HEK293 (cell line): ENCODE results near the gene DST.

Source experiments
- FEZF1 ChIP-seq: fragments of 450-650 bp; formaldehyde crosslinking; IDR thresholded peaks from 2 replicates; pipeline ENCODE4 v1.5.1; 2016; ENCODE audit warnings: missing biosample characterization, missing genetic modification characterization
- GLIS1 ChIP-seq: fragments of 450-650 bp; formaldehyde crosslinking; IDR thresholded peaks from 2 replicates; pipeline ENCODE4 v1.5.1; 2016; ENCODE audit warnings: missing biosample characterization, missing genetic modification characterization
- KLF9 ChIP-seq: fragments of 450-650 bp; formaldehyde crosslinking; IDR thresholded peaks from 2 replicates; pipeline ENCODE4 v1.5.1; 2016; ENCODE audit warnings: missing biosample characterization, missing genetic modification characterization, low read depth
- PRDM1 ChIP-seq: fragments of 450-650 bp; formaldehyde crosslinking; IDR thresholded peaks from 2 replicates; pipeline ENCODE4; 2016; ENCODE audit warnings: missing biosample characterization, missing genetic modification characterization
- RBAK ChIP-seq: fragments of 450-650 bp; formaldehyde crosslinking; IDR thresholded peaks from 2 replicates; pipeline ENCODE4 v1.5.1; 2016; ENCODE audit warnings: missing biosample characterization, missing genetic modification characterization
- SP3 ChIP-seq: fragments of 450-650 bp; formaldehyde crosslinking; IDR thresholded peaks from 2 replicates; pipeline ENCODE4 v1.5.1; 2016; ENCODE audit warnings: missing biosample characterization, missing genetic modification characterization
- WT1 ChIP-seq: fragments of 450-650 bp; formaldehyde crosslinking; IDR thresholded peaks from 2 replicates; pipeline ENCODE4 v1.5.1; 2016; ENCODE audit warnings: missing biosample characterization, missing genetic modification characterization
- YY2 ChIP-seq: fragments of 450-650 bp; formaldehyde crosslinking; IDR thresholded peaks from 2 replicates; pipeline ENCODE4 v1.5.1; 2016; ENCODE audit warnings: missing biosample characterization, missing genetic modification characterization
- ZBTB17 ChIP-seq: fragments of 450-650 bp; formaldehyde crosslinking; IDR thresholded peaks from 2 replicates; pipeline ENCODE4 v1.5.1; 2016; ENCODE audit warnings: missing biosample characterization, missing genetic modification characterization
- ZNF140 ChIP-seq: fragments of 450-650 bp; formaldehyde crosslinking; IDR thresholded peaks from 2 replicates; pipeline ENCODE4 v1.5.1; 2016; ENCODE audit warnings: missing biosample characterization, missing genetic modification characterization
- ZNF146 ChIP-seq: fragments of 450-650 bp; formaldehyde crosslinking; IDR thresholded peaks from 2 replicates; pipeline ENCODE4 v1.5.1; 2016; ENCODE audit warnings: missing biosample characterization, missing genetic modification characterization
- ZNF157 ChIP-seq: fragments of 450-650 bp; formaldehyde crosslinking; IDR thresholded peaks from 2 replicates; pipeline ENCODE4 v1.5.1; 2016; ENCODE audit warnings: missing biosample characterization, missing genetic modification characterization
- ZNF266 ChIP-seq: fragments of 450-650 bp; formaldehyde crosslinking; IDR thresholded peaks from 2 replicates; pipeline ENCODE4 v1.5.1; 2016; ENCODE audit warnings: missing biosample characterization, missing genetic modification characterization, low read depth
- ZNF311 ChIP-seq: fragments of 450-650 bp; formaldehyde crosslinking; IDR thresholded peaks from 2 replicates; pipeline ENCODE4 v1.5.1; 2017; ENCODE audit warnings: missing biosample characterization, missing genetic modification characterization, borderline replicate concordance
- ZNF341 ChIP-seq: fragments of 450-650 bp; formaldehyde crosslinking; IDR thresholded peaks from 2 replicates; pipeline ENCODE4; 2016; ENCODE audit warnings: low read depth, missing biosample characterization, missing genetic modification characterization
- ZNF473 ChIP-seq: fragments of 450-650 bp; formaldehyde crosslinking; IDR thresholded peaks from 2 replicates; pipeline ENCODE4 v1.5.1; 2017; ENCODE audit warnings: missing biosample characterization, missing genetic modification characterization
- ZNF555 ChIP-seq: fragments of 450-650 bp; formaldehyde crosslinking; conservative IDR thresholded peaks from 2 replicates; pipeline ENCODE4 v1.5.1; 2017; ENCODE audit warnings: missing biosample characterization, mild to moderate bottlenecking, missing genetic modification characterization, inconsistent platforms
- ZNF560 ChIP-seq: fragments of 450-650 bp; formaldehyde crosslinking; IDR thresholded peaks from 2 replicates; pipeline ENCODE4 v1.5.1; 2017; ENCODE audit warnings: missing biosample characterization, missing genetic modification characterization, borderline replicate concordance
- ZNF561 ChIP-seq: fragments of 450-650 bp; IDR thresholded peaks from 2 replicates; pipeline ENCODE4 v1.5.1; 2018; ENCODE audit warnings: missing biosample characterization, missing genetic modification characterization, borderline replicate concordance
- ZNF610 ChIP-seq: fragments of 450-650 bp; formaldehyde crosslinking; IDR thresholded peaks from 2 replicates; pipeline ENCODE4 v1.5.1; 2016; ENCODE audit warnings: missing biosample characterization, missing genetic modification characterization, borderline replicate concordance
- ZNF677 ChIP-seq: fragments of 450-650 bp; IDR thresholded peaks from 2 replicates; pipeline ENCODE4 v1.5.0; 2018; ENCODE audit warnings: missing biosample characterization, mild to moderate bottlenecking, missing genetic modification characterization, moderate library complexity
- ZNF76 ChIP-seq: fragments of 450-650 bp; formaldehyde crosslinking; IDR thresholded peaks from 2 replicates; pipeline ENCODE4; 2016; ENCODE audit warnings: low read depth, missing biosample characterization, missing genetic modification characterization, borderline replicate concordance
- ZNF791 ChIP-seq: fragments of 450-650 bp; formaldehyde crosslinking; IDR thresholded peaks from 2 replicates; pipeline ENCODE4 v1.5.1; 2016; ENCODE audit warnings: missing biosample characterization, missing genetic modification characterization
- ZSCAN23 ChIP-seq: fragments of 450-650 bp; formaldehyde crosslinking; IDR thresholded peaks from 2 replicates; pipeline ENCODE4 v1.5.1; 2016; ENCODE audit warnings: missing biosample characterization, missing genetic modification characterization
- ZSCAN30 ChIP-seq: fragments of 450-650 bp; IDR thresholded peaks from 2 replicates; pipeline ENCODE4 v1.5.1; 2018; ENCODE audit warnings: missing biosample characterization, mild to moderate bottlenecking, missing genetic modification characterization, moderate library complexity
- TF ChIP-seq, protein P1 (sequence below): fragments of 450-650 bp; formaldehyde crosslinking; IDR thresholded peaks from 2 replicates; pipeline ENCODE4 v1.5.1; 2016; ENCODE audit warnings: missing biosample characterization, missing genetic modification characterization
- TF ChIP-seq, protein P2 (sequence below): fragments of 450-650 bp; formaldehyde crosslinking; IDR thresholded peaks from 2 replicates; pipeline ENCODE4 v1.5.1; 2016; ENCODE audit warnings: missing biosample characterization, missing genetic modification characterization, borderline replicate concordance
- TF ChIP-seq, protein P3 (sequence below): fragments of 450-650 bp; formaldehyde crosslinking; IDR thresholded peaks from 2 replicates; pipeline ENCODE4 v1.5.1; 2016; ENCODE audit warnings: missing biosample characterization, missing genetic modification characterization
- TF ChIP-seq, protein P4 (sequence below): fragments of 450-650 bp; formaldehyde crosslinking; IDR thresholded peaks from 2 replicates; pipeline ENCODE4 v1.5.1; 2016; ENCODE audit warnings: missing biosample characterization, missing genetic modification characterization

Gene DST

DNA sequence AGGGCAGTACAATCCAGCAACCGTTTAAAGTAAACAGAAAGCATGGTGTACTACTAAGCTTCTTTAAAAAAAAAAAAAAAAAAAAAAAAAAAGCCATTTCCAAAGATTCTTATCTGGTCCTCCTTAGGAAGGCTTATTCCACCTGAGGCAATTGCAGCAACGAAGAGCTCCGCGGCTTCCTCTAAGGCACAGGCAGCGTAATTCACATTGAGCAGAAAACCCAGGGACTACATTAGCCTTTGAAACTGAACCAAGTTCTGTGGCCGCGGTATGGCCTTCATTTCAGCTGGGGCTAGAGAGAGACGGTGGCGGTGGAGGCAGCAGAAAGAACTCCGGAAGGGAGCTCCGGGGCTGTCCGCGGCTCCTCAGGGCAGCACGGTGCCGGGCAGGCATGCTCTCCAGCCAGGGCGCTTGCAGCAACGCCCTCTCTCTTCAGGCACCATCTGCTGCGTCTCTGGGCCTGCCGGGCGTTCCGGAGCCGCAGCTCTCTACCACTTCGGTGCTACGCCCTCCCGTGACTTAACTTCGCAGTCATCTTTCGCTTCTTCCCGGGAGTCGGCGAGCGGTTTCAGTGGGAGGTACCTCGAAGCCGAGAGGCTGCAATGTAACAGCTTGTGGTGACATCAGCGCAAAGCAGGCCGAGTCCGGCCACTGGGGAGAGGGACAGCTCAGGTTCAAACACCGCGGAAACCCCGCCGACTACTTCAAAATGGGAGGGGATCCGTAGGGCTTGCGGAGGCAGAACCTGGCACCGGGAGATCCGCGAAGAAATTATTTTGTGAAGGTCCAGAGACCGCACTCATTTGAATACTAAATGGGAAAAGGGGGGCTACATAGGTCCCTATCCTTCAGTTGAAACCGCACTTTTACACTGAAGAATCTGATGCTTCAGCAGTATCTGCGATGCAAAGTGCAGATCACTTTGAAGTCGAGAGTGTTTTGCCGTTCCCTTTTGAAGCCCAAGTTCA lies 100.0 kb downstream of the DST start (continued):
- no peak for TF ChIP-seq ZNF560 (tag by site-specific recombination)
- TF ChIP-seq ZNF311 (tag by site-specific recombination) = no peak
- TF ChIP-seq ZNF473 = no peak
- peak; percentile 97 for TF ChIP-seq ZNF341 (tag by site-specific recombination)
- no peak for TF ChIP-seq ZNF140 (tag by site-specific recombination)
- TF ChIP-seq ZNF76 (tag by site-specific recombination) = no peak
- TF ChIP-seq ZBTB17 (tag by site-specific recombination) = peak; percentile 96
- 0 out of 2 replicates have a peak, but pooled peaks have one; percentile 23 for TF ChIP-seq WT1
- no peak for TF ChIP-seq ZNF555
- no peak for TF ChIP-seq RBAK (tag by site-specific recombination)
- TF ChIP-seq, protein P1, sequence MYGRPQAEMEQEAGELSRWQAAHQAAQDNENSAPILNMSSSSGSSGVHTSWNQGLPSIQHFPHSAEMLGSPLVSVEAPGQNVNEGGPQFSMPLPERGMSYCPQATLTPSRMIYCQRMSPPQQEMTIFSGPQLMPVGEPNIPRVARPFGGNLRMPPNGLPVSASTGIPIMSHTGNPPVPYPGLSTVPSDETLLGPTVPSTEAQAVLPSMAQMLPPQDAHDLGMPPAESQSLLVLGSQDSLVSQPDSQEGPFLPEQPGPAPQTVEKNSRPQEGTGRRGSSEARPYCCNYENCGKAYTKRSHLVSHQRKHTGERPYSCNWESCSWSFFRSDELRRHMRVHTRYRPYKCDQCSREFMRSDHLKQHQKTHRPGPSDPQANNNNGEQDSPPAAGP (tag by site-specific recombination) = no peak
- TF ChIP-seq SP3 = peak; percentile 69
- TF ChIP-seq GLIS1 (tag by site-specific recombination) = peak; percentile 88
- peak; percentile 74 for TF ChIP-seq KLF9 (tag by site-specific recombination)
- TF ChIP-seq, protein P2, sequence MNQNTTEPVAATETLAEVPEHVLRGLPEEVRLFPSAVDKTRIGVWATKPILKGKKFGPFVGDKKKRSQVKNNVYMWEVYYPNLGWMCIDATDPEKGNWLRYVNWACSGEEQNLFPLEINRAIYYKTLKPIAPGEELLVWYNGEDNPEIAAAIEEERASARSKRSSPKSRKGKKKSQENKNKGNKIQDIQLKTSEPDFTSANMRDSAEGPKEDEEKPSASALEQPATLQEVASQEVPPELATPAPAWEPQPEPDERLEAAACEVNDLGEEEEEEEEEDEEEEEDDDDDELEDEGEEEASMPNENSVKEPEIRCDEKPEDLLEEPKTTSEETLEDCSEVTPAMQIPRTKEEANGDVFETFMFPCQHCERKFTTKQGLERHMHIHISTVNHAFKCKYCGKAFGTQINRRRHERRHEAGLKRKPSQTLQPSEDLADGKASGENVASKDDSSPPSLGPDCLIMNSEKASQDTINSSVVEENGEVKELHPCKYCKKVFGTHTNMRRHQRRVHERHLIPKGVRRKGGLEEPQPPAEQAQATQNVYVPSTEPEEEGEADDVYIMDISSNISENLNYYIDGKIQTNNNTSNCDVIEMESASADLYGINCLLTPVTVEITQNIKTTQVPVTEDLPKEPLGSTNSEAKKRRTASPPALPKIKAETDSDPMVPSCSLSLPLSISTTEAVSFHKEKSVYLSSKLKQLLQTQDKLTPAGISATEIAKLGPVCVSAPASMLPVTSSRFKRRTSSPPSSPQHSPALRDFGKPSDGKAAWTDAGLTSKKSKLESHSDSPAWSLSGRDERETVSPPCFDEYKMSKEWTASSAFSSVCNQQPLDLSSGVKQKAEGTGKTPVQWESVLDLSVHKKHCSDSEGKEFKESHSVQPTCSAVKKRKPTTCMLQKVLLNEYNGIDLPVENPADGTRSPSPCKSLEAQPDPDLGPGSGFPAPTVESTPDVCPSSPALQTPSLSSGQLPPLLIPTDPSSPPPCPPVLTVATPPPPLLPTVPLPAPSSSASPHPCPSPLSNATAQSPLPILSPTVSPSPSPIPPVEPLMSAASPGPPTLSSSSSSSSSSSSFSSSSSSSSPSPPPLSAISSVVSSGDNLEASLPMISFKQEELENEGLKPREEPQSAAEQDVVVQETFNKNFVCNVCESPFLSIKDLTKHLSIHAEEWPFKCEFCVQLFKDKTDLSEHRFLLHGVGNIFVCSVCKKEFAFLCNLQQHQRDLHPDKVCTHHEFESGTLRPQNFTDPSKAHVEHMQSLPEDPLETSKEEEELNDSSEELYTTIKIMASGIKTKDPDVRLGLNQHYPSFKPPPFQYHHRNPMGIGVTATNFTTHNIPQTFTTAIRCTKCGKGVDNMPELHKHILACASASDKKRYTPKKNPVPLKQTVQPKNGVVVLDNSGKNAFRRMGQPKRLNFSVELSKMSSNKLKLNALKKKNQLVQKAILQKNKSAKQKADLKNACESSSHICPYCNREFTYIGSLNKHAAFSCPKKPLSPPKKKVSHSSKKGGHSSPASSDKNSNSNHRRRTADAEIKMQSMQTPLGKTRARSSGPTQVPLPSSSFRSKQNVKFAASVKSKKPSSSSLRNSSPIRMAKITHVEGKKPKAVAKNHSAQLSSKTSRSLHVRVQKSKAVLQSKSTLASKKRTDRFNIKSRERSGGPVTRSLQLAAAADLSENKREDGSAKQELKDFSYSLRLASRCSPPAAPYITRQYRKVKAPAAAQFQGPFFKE (tag by site-specific recombination) = no peak
- TF ChIP-seq YY2 (tag by site-specific recombination) = no peak
- no peak; the same call in 1 of the 2 replicates for TF ChIP-seq FEZF1 (tag by site-specific recombination)
- TF ChIP-seq ZNF146 (tag by site-specific recombination) = 0 out of 2 replicates have a peak, but pooled peaks have one; percentile 2
- TF ChIP-seq ZNF266 (tag by site-specific recombination) = no peak
- TF ChIP-seq, protein P3, sequence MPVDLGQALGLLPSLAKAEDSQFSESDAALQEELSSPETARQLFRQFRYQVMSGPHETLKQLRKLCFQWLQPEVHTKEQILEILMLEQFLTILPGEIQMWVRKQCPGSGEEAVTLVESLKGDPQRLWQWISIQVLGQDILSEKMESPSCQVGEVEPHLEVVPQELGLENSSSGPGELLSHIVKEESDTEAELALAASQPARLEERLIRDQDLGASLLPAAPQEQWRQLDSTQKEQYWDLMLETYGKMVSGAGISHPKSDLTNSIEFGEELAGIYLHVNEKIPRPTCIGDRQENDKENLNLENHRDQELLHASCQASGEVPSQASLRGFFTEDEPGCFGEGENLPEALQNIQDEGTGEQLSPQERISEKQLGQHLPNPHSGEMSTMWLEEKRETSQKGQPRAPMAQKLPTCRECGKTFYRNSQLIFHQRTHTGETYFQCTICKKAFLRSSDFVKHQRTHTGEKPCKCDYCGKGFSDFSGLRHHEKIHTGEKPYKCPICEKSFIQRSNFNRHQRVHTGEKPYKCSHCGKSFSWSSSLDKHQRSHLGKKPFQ (tag by site-specific recombination) = no peak
- no peak for TF ChIP-seq PRDM1 (tag by site-specific recombination)
- 0 out of 2 replicates have a peak, but pooled peaks have one; percentile 63 for TF ChIP-seq ZNF610 (tag by site-specific recombination)
- no peak for TF ChIP-seq ZSCAN23
- TF ChIP-seq ZSCAN30 (tag by site-specific recombination) = peak; percentile 89
- TF ChIP-seq ZNF791 (tag by site-specific recombination) = no peak
- 0 out of 2 replicates have a peak, but pooled peaks have one; percentile 38 for TF ChIP-seq ZNF561
- no peak for TF ChIP-seq ZNF677
- TF ChIP-seq, protein P4, sequence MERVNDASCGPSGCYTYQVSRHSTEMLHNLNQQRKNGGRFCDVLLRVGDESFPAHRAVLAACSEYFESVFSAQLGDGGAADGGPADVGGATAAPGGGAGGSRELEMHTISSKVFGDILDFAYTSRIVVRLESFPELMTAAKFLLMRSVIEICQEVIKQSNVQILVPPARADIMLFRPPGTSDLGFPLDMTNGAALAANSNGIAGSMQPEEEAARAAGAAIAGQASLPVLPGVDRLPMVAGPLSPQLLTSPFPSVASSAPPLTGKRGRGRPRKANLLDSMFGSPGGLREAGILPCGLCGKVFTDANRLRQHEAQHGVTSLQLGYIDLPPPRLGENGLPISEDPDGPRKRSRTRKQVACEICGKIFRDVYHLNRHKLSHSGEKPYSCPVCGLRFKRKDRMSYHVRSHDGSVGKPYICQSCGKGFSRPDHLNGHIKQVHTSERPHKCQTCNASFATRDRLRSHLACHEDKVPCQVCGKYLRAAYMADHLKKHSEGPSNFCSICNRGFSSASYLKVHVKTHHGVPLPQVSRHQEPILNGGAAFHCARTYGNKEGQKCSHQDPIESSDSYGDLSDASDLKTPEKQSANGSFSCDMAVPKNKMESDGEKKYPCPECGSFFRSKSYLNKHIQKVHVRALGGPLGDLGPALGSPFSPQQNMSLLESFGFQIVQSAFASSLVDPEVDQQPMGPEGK (tag by site-specific recombination) = peak; percentile 69
- TF ChIP-seq ZNF157 (tag by site-specific recombination) = no peak
